HepG2 (cell line): ENCODE measurements around the gene ZNF783. TPM values are rescaled to one million over a fixed set of nuclear protein-coding genes. Genes with fewer than 3 reads are reported as not detected.

Experiments used
- BCL3 ChIP-seq: sonication (generic); formaldehyde crosslinking; IDR thresholded peaks from 2 replicates; pipeline ENCODE4 v1.5.1; 2020; ENCODE audit warnings: mild to moderate bottlenecking, missing genetic modification reagents, moderate library complexity
- CBX1 ChIP-seq: IDR thresholded peaks from one replicate; pipeline ENCODE4 v1.6.1; 2016; ENCODE audit warnings: antibody characterized with exemption, low read depth
- CTCF ChIP-seq: sonication (generic); formaldehyde crosslinking; IDR thresholded peaks from 2 replicates; pipeline ENCODE4 v1.5.0; 2020; ENCODE audit warnings: mild to moderate bottlenecking, missing genetic modification reagents, moderate library complexity
- E2F2 ChIP-seq: sonication (generic); formaldehyde crosslinking; IDR thresholded peaks from 2 replicates; pipeline ENCODE4 v1.4.0; 2020; ENCODE audit warnings: missing genetic modification reagents, borderline replicate concordance
- FOXM1 ChIP-seq: sonication (generic); formaldehyde crosslinking; IDR thresholded peaks from 2 replicates; pipeline ENCODE4 v1.5.0; 2020; ENCODE audit warnings: missing genetic modification reagents
- PCBP2 ChIP-seq: fragments of 200-400 bp; formaldehyde crosslinking; optimal IDR thresholded peaks from 2 replicates; pipeline ENCODE3; 2018; ENCODE audit warnings: low read length, low read depth; ENCODE audit not compliant: poor library complexity, severe bottlenecking
- RAD51 ChIP-seq: fragments of 450-650 bp; IDR thresholded peaks from 2 replicates; pipeline ENCODE4 v1.6.1; 2016; ENCODE audit warnings: borderline replicate concordance
- RORA ChIP-seq: sonication (generic); formaldehyde crosslinking; IDR thresholded peaks from 2 replicates; pipeline ENCODE4 v1.5.0; 2020; ENCODE audit warnings: mild to moderate bottlenecking, missing genetic modification reagents, moderate library complexity
- ZBTB20 ChIP-seq: sonication (generic); formaldehyde crosslinking; IDR thresholded peaks from 2 replicates; pipeline ENCODE4 v1.8.1; 2023; ENCODE audit warnings: missing genetic modification reagents, low read depth, mild to moderate bottlenecking, borderline replicate concordance
- ZNF251 ChIP-seq: sonication (generic); formaldehyde crosslinking; IDR thresholded peaks from 2 replicates; pipeline ENCODE4 v1.9.0; 2021; ENCODE audit warnings: mild to moderate bottlenecking, missing genetic modification reagents
- ZNF33B ChIP-seq: sonication (generic); formaldehyde crosslinking; IDR thresholded peaks from 2 replicates; pipeline ENCODE4 v1.5.1; 2020; ENCODE audit warnings: mild to moderate bottlenecking, missing genetic modification reagents
- ZNF34 ChIP-seq: sonication (generic); formaldehyde crosslinking; IDR thresholded peaks from 2 replicates; pipeline ENCODE4 v1.4.0; 2020; ENCODE audit warnings: mild to moderate bottlenecking, missing genetic modification reagents, borderline replicate concordance
- ZNF414 ChIP-seq: sonication (generic); formaldehyde crosslinking; IDR thresholded peaks from 2 replicates; pipeline ENCODE4 v1.5.0; 2020; ENCODE audit warnings: missing genetic modification reagents
- ZNF564 ChIP-seq: sonication (generic); formaldehyde crosslinking; IDR thresholded peaks from 2 replicates; pipeline ENCODE4 v1.8.1; 2023; ENCODE audit warnings: mild to moderate bottlenecking, missing genetic modification reagents
- ZNF652 ChIP-seq: IDR thresholded peaks from 2 replicates; pipeline ENCODE4 v1.6.1; 2016; ENCODE audit warnings: low read depth, borderline replicate concordance
- ZSCAN12 ChIP-seq: sonication (generic); formaldehyde crosslinking; IDR thresholded peaks from 2 replicates; pipeline ENCODE4 v1.9.0; 2021; ENCODE audit warnings: mild to moderate bottlenecking, missing genetic modification reagents
- polyA plus RNA-seq, 8 experiments: library from polyadenylated mRNA; depleted of rRNA in 3 of 8; stranded (reverse) in 7 of 8; unstranded in 1 of 8; fragments of >200 nt; fragmentation: Illumina TruSeq in 4 of 8; extraction: Trizol in 4 of 8; gene quantifications; 2 replicates each; pipeline versions ENCODE4 v1.2.1 to v1.2.3, GENCODE V29; 2011 to 2016; ENCODE audit warnings: low read depth in 4 of 8, missing spikeins in 1 of 8, mixed read lengths in 1 of 8; ENCODE audit not compliant: insufficient read depth in 1 of 8
- total RNA-seq, 5 experiments: library from RNA; depleted of rRNA; stranded (reverse); fragments of >200 nt; fragmentation: Illumina TruSeq; extraction: Trizol; gene quantifications; 2 replicates each; pipeline ENCODE4 v1.2.3, GENCODE V29; 2016; ENCODE audit warnings: low read depth in 1 of 5
- TF ChIP-seq, protein P1 (sequence below): sonication (generic); formaldehyde crosslinking; conservative IDR thresholded peaks from 2 replicates; pipeline ENCODE4 v1.4.0; 2020; ENCODE audit warnings: missing genetic modification reagents
- TF ChIP-seq, protein P2 (sequence below): sonication (generic); formaldehyde crosslinking; IDR thresholded peaks from 2 replicates; pipeline ENCODE4 v1.8.0; 2022; ENCODE audit warnings: mild to moderate bottlenecking, missing genetic modification reagents; ENCODE audit not compliant: insufficient replicate concordance
- TF ChIP-seq, protein P3 (sequence below): sonication (generic); formaldehyde crosslinking; IDR thresholded peaks from 2 replicates; pipeline ENCODE4 v1.4.0; 2020; ENCODE audit warnings: missing genetic modification reagents

ZNF783 gene
- total and polyA plus RNA-seq, 2 of the 13 experiments (the other 11 are each of a cell fraction or from before 2014, with no cell fraction given), result 4.1 to 5.2 TPM

- no peak for TF ChIP-seq E2F2 (CRISPR knock-in tag)
- no peak; the same call in 1 of the 2 replicates for TF ChIP-seq ZBTB20
- TF ChIP-seq BCL3 (CRISPR knock-in tag), result peak; percentile 62; the same call in 1 of the 2 replicates
- TF ChIP-seq ZNF34, result no peak
- TF ChIP-seq PCBP2, result no peak
- peak; percentile 70 for TF ChIP-seq CBX1
- 0 out of 2 replicates have a peak, but pooled peaks have one; percentile 37 for TF ChIP-seq ZSCAN12 (CRISPR knock-in tag)
- no peak for TF ChIP-seq RAD51
- TF ChIP-seq ZNF564 (CRISPR knock-in tag), result 0 out of 2 replicates have a peak, but pooled peaks have one; percentile 80
- TF ChIP-seq, protein P1, sequence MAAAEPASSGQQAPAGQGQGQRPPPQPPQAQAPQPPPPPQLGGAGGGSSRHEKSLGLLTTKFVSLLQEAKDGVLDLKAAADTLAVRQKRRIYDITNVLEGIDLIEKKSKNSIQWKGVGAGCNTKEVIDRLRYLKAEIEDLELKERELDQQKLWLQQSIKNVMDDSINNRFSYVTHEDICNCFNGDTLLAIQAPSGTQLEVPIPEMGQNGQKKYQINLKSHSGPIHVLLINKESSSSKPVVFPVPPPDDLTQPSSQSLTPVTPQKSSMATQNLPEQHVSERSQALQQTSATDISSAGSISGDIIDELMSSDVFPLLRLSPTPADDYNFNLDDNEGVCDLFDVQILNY (CRISPR knock-in tag), result no peak
- TF ChIP-seq, protein P2, sequence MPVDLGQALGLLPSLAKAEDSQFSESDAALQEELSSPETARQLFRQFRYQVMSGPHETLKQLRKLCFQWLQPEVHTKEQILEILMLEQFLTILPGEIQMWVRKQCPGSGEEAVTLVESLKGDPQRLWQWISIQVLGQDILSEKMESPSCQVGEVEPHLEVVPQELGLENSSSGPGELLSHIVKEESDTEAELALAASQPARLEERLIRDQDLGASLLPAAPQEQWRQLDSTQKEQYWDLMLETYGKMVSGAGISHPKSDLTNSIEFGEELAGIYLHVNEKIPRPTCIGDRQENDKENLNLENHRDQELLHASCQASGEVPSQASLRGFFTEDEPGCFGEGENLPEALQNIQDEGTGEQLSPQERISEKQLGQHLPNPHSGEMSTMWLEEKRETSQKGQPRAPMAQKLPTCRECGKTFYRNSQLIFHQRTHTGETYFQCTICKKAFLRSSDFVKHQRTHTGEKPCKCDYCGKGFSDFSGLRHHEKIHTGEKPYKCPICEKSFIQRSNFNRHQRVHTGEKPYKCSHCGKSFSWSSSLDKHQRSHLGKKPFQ (CRISPR knock-in tag), result no peak
- no peak for TF ChIP-seq ZNF414 (CRISPR knock-in tag)
- TF ChIP-seq ZNF652, result no peak
- TF ChIP-seq CTCF (CRISPR knock-in tag), result peak; percentile 99
- no peak for TF ChIP-seq ZNF251 (CRISPR knock-in tag)
- TF ChIP-seq, protein P3, sequence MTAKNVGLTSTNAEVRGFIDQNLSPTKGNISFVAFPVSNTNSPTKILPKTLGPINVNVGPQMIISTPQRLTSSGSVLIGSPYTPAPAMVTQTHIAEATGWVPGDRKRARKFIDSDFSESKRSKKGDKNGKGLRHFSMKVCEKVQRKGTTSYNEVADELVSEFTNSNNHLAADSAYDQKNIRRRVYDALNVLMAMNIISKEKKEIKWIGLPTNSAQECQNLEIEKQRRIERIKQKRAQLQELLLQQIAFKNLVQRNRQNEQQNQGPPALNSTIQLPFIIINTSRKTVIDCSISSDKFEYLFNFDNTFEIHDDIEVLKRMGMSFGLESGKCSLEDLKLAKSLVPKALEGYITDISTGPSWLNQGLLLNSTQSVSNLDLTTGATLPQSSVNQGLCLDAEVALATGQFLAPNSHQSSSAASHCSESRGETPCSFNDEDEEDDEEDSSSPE (CRISPR knock-in tag), result no peak
- TF ChIP-seq RORA (CRISPR knock-in tag), result no peak
- 0 out of 2 replicates have a peak, but pooled peaks have one; percentile 47 for TF ChIP-seq ZNF33B
- no peak for TF ChIP-seq FOXM1
These were observed 22.5 kb upstream of the ZNF783 start, which contains the start of gene ZNF212 (continued) for GRCh38 chr7:149239345-149240143.
